Measurements from ENCODE around the gene DISC1.

DNA sequence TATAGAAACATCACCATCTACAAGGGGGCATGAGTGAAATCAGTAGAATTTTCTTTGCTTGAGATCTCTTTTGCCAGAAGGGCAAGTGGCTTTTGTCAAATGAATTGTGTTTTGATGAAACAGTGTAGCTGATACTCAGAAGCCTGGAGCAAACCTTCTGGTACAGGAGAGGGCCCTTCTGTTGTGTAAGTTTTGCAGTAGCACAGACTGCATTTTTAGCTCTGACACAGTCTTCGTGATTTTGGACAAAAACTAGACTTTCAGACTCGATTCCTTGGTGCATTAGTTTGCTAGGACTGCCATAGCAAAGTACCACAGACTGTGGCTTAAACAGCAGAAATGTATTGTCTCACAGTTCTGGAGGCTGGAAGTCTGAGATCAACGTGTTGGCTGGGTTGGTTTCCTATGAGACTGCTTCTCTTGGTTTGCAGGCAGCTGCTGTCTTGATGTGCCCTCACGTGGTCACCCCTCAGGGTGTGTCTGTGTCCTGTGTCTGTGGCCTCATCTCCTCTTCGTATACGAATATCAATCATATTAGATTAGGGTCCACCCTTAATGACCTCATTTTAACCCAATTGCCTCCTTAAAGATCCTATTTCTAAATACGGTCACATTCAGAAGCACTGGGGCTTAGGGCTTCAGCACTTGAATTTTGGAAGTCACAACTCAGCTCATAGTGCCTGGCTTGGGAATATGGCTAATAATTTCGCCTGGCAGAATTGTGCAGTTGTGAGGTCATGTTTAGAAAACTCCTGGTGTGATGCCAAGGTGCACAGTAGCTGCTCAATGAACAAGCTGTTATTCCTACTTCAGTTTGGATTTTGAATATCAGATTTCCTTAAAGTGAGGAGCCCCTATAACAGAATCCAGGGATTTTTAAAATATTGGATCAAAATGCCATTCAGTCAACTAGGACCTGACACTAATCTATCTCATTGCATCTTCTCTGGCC, 21.2 kb upstream of the DISC1 start:
- no peak for TF ChIP-seq EZH2 (IDR thresholded peaks at IDR 0.05; ENCODE audit: borderline replicate concordance, low read depth, low read length, poor library complexity, severe bottlenecking)
- TF ChIP-seq, protein P1, sequence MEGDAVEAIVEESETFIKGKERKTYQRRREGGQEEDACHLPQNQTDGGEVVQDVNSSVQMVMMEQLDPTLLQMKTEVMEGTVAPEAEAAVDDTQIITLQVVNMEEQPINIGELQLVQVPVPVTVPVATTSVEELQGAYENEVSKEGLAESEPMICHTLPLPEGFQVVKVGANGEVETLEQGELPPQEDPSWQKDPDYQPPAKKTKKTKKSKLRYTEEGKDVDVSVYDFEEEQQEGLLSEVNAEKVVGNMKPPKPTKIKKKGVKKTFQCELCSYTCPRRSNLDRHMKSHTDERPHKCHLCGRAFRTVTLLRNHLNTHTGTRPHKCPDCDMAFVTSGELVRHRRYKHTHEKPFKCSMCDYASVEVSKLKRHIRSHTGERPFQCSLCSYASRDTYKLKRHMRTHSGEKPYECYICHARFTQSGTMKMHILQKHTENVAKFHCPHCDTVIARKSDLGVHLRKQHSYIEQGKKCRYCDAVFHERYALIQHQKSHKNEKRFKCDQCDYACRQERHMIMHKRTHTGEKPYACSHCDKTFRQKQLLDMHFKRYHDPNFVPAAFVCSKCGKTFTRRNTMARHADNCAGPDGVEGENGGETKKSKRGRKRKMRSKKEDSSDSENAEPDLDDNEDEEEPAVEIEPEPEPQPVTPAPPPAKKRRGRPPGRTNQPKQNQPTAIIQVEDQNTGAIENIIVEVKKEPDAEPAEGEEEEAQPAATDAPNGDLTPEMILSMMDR (conservative IDR thresholded peaks at IDR 0.05; ENCODE audit: low read depth, low read length), result no peak
